GM12878 (cell line): ENCODE measurements around the gene PRDX3. TPM values are rescaled to one million over a fixed set of nuclear protein-coding genes. Genes with fewer than 3 reads are reported as not detected.
A peak's percentile ranks its signal among the peaks of the same experiment; 100 is the strongest.

ENCODE experiments used
- ATAC-seq: fragments of 200-7000 bp; cut with Tn5 transposase; 3 replicates; pipeline ENCODE4 v1.9.1; 2020; ENCODE audit warnings: mild to moderate bottlenecking, moderate library complexity
- BruUV-seq: library from RNA; stranded (reverse); fragments of 400-500 nt; replicated peaks from 2 replicates; lab custom pipeline; 2021; lab: Mats Ljungman, UMichigan
- CTCF ChIA-PET: fragments of 300-600 bp; sonication (Branson Sonifier 250); formaldehyde crosslinking; extraction: SDS; loops from one replicate; lab custom pipeline; 2021; ENCODE audit warnings: inconsistent platforms; lab: Yijun Ruan, JAX
- POLR2A ChIA-PET: fragments of 350-600 bp; formaldehyde crosslinking; extraction: SDS; loops from one replicate; lab custom pipeline; 2021; ENCODE audit warnings: inconsistent platforms; lab: Charles Lee
- RAD21 ChIA-PET: fragments of 300-600 bp; sonication (Branson Sonifier 250); formaldehyde crosslinking; loops from one replicate; lab custom pipeline; 2023; ENCODE audit warnings: antibody characterized with exemption; ENCODE audit not compliant: unreplicated experiment; lab: Charles Lee
- SMC1A ChIA-PET: fragments of 300-600 bp; sonication (Branson Sonifier 250); formaldehyde crosslinking; loops from one replicate; lab custom pipeline; 2023; ENCODE audit not compliant: unreplicated experiment, uncharacterized antibody; lab: Charles Lee
- DNase-seq: peaks from one replicate; pipeline ENCODE4 v3.0.0-alpha.2; 2011; ENCODE audit warnings: low read depth, low spot score
- FAIRE-seq: peaks from 3 replicates; lab custom pipeline; 2011; peaks lifted over from hg19 to GRCh38; lab: Jason Lieb, UNC
- H2AFZ ChIP-seq: 2 replicates; pipeline ENCODE4 v1.6.0; 2011; ENCODE audit warnings: low read depth, low read length, control low read depth; ENCODE audit not compliant: control insufficient read depth
- H3K27ac ChIP-seq: 2 replicates; pipeline ENCODE4 v1.5.1; 2011; ENCODE audit warnings: control low read depth; ENCODE audit not compliant: control insufficient read depth, insufficient read depth
- H3K27me3 ChIP-seq, 2 experiments: replicated peaks in 1 of 2; 2 replicates each; pipeline versions ENCODE4 v1.6.0 to v1.6.1; 2011; ENCODE audit warnings: low read length in 1 of 2; ENCODE audit not compliant: control insufficient read depth in 2 of 2, insufficient read depth in 2 of 2
- H3K36me3 ChIP-seq, 2 experiments: 2 replicates each; pipeline ENCODE4 v1.5.1; 2011; ENCODE audit warnings: low read length in 1 of 2; ENCODE audit not compliant: control insufficient read depth in 2 of 2, insufficient read depth in 2 of 2
- H3K4me1 ChIP-seq: 2 replicates; pipeline ENCODE4 v1.6.1; 2011; ENCODE audit warnings: mild to moderate bottlenecking, low read length, moderate library complexity, mixed read lengths; ENCODE audit not compliant: control insufficient read depth, insufficient read depth
- H3K4me2 ChIP-seq: 2 replicates; pipeline ENCODE4 v1.6.0; 2011; ENCODE audit warnings: control low read depth; ENCODE audit not compliant: control insufficient read depth, insufficient read depth
- H3K4me3 ChIP-seq: fragments of 200-600 bp; sonication (generic); 2 replicates; pipeline ENCODE4 v1.5.1; 2016
- H3K79me2 ChIP-seq: 2 replicates; pipeline ENCODE4 v1.6.0; 2011; ENCODE audit warnings: low read length; ENCODE audit not compliant: control insufficient read depth, insufficient read depth
- H3K9ac ChIP-seq: 2 replicates; pipeline ENCODE4 v1.8.0; 2011; ENCODE audit warnings: low read length, control low read depth, mixed read lengths; ENCODE audit not compliant: control insufficient read depth, insufficient read depth
- H3K9me3 ChIP-seq: replicated peaks from 3 replicates; pipeline ENCODE4 v1.5.1; 2011; ENCODE audit warnings: mild to moderate bottlenecking, low read length; ENCODE audit not compliant: control insufficient read depth, insufficient read depth
- H4K20me1 ChIP-seq: 2 replicates; pipeline ENCODE4 v1.6.0; 2011; ENCODE audit not compliant: control insufficient read depth, insufficient read depth
- CBFB ChIP-seq: IDR thresholded peaks from 2 replicates; pipeline ENCODE4 v1.6.1; 2016; ENCODE audit warnings: antibody characterized with exemption, low read depth
- FOXM1 ChIP-seq: IDR thresholded peaks from 2 replicates; pipeline ENCODE4 v1.6.1; 2012; ENCODE audit warnings: low read depth, mild to moderate bottlenecking, inconsistent platforms, low read length, moderate library complexity
- MEF2A ChIP-seq: IDR thresholded peaks from 2 replicates; pipeline ENCODE4 v1.6.1; 2011; ENCODE audit warnings: low read depth, mild to moderate bottlenecking, low read length, moderate library complexity; ENCODE audit not compliant: insufficient read depth
- SMARCA5 ChIP-seq: fragments of 450-650 bp; IDR thresholded peaks from 2 replicates; pipeline ENCODE4 v1.6.1; 2017; ENCODE audit warnings: mild to moderate bottlenecking
- SUZ12 ChIP-seq: fragments of 200-600 bp; sonication (generic); IDR thresholded peaks from one replicate; pipeline ENCODE4 v1.6.1; 2018; ENCODE audit warnings: antibody characterized with exemption, mild to moderate bottlenecking; ENCODE audit not compliant: unreplicated experiment
- TCF7 ChIP-seq: IDR thresholded peaks from 2 replicates; pipeline ENCODE4 v1.6.1; 2014; ENCODE audit warnings: antibody characterized with exemption, borderline replicate concordance
- ZNF24 ChIP-seq: fragments of 450-650 bp; IDR thresholded peaks from 2 replicates; pipeline ENCODE4 v1.6.1; 2017; ENCODE audit warnings: antibody characterized with exemption, mild to moderate bottlenecking
- ZSCAN29 ChIP-seq: fragments of 450-650 bp; IDR thresholded peaks from 2 replicates; pipeline ENCODE4 v1.6.1; 2017; ENCODE audit warnings: mild to moderate bottlenecking, moderate library complexity
- WGBS: methylation state at CpG from one replicate; pipeline ENCODE4 v1.1.6; 2016; ENCODE audit warnings: low lambda C conversion rate; ENCODE audit not compliant: insufficient replicate concordance, insufficient coverage; ENCODE audit errors: missing lambda C conversion rate; 5-methylcytosine and 5-hydroxymethylcytosine counted together
- in situ Hi-C: fragments of 300-500 bp; cut with MboI; formaldehyde crosslinking; loops from 9 replicates; pipeline ENCODE4 v1.14.3; 2018; ENCODE audit warnings: mixed read lengths
- intact Hi-C: fragments of 100-400 bp; cut with micrococcal nuclease; formaldehyde crosslinking; loops from one replicate; pipeline ENCODE4 v1.14.2; 2022; ENCODE audit not compliant: unreplicated experiment
- polyA plus RNA-seq, 11 experiments: library from polyadenylated mRNA; depleted of rRNA in 4 of 11; unstranded in 6 of 11; stranded (reverse) in 5 of 11; fragments of >200 nt; fragmentation: Nextera tagmentation in 4 of 11; fragmentation: Illumina TruSeq in 1 of 11; extraction: Ambion mirVana in 4 of 11; extraction: Trizol in 1 of 11; gene quantifications; 1 replicate in 1 of 11; 2 replicates in 10 of 11; pipeline versions ENCODE4 v1.2.1 to v1.2.3, GENCODE V29; 2011 to 2016; ENCODE audit warnings: inconsistent platforms in 2 of 11, missing spikeins in 2 of 11, low read depth in 1 of 11
- total RNA-seq, 4 experiments: library from RNA; depleted of rRNA in 3 of 4; stranded (reverse); fragments of >200 nt in 3 of 4; fragmentation: Illumina TruSeq in 1 of 4; extraction: Trizol in 1 of 4; gene quantifications; 2 replicates each; pipeline versions ENCODE4 v1.2.1 to v1.2.3, GENCODE V29; 2013 to 2021
- TF ChIP-seq, protein P1 (sequence below): fragments of 450-650 bp; formaldehyde crosslinking; IDR thresholded peaks from 2 replicates; pipeline ENCODE4 v1.5.0; 2022; ENCODE audit warnings: mild to moderate bottlenecking, missing genetic modification characterization

PRDX3 gene
- total and polyA plus RNA-seq, 10 of the 15 experiments (the other 5 are each of a cell fraction or from before 2014, with no cell fraction given): 195 to 1,431 (median 398) TPM

DNA sequence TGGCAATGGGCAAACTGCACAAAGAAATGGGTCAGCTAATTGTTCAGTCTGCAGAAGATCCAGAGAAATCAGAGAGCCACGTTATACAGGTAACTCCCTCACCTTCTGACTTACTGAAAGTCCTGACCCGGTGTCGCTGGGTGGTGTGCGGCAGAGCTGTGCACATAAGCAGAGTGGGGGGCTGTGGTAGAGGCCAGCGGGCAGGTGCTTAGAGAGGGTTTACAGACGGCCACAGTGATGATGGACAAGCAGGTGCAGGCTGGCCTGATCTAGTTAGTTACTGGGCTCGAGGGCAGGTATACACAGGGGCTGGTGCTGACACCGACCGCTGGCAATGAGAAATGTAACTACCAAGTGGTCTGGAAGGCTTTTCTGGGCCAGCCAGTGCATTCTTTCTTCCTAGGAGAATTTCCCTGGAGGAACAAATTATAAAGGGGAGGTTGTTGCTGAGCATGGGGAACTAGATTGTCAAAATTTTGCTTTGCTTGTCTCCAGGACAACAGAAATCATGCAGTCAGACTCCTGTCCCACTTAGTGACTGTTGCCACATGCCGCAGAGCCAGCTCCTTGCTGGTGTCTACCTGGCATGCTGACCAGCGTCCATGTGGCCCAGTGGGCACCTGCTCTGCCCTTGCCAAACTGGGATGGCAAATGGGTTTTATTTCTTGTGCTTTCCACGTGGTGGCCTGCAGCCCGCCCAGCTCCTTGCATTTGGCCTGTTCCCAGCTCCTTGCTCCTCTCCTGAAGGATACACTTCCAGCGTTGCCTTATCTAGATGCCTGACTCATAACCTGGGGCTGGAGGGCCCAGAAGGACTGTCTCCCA is 45.9 kb downstream of the PRDX3 start:
- H3K36me3 ChIP-seq: peaks cover 0 to 5% of the 10 kb centered on the region in 2 experiments; a peak in 2 of 4 replicates

More for the DNA sequence above, 45.9 kb downstream of the PRDX3 start:
- Histone ChIP-seq H4K20me1 (no peaks in the 10 kb centered on the region), H2AFZ (no peak overlapping the region), H3K79me2 (no peaks in the 10 kb centered on the region), H3K4me2 (no peak overlapping the region), H3K27ac (peak overlapping the region; percentile 76; the same call in 1 of the 2 replicates), H3K9ac (no peak overlapping the region), H3K27me3 (no peaks in the 10 kb centered on the region), H3K4me3 (no peak overlapping the region), H3K9me3 (no peaks in the 10 kb centered on the region), H3K4me1 (peaks cover 14% of the 10 kb centered on the region)
- TF ChIP-seq, protein P1, sequence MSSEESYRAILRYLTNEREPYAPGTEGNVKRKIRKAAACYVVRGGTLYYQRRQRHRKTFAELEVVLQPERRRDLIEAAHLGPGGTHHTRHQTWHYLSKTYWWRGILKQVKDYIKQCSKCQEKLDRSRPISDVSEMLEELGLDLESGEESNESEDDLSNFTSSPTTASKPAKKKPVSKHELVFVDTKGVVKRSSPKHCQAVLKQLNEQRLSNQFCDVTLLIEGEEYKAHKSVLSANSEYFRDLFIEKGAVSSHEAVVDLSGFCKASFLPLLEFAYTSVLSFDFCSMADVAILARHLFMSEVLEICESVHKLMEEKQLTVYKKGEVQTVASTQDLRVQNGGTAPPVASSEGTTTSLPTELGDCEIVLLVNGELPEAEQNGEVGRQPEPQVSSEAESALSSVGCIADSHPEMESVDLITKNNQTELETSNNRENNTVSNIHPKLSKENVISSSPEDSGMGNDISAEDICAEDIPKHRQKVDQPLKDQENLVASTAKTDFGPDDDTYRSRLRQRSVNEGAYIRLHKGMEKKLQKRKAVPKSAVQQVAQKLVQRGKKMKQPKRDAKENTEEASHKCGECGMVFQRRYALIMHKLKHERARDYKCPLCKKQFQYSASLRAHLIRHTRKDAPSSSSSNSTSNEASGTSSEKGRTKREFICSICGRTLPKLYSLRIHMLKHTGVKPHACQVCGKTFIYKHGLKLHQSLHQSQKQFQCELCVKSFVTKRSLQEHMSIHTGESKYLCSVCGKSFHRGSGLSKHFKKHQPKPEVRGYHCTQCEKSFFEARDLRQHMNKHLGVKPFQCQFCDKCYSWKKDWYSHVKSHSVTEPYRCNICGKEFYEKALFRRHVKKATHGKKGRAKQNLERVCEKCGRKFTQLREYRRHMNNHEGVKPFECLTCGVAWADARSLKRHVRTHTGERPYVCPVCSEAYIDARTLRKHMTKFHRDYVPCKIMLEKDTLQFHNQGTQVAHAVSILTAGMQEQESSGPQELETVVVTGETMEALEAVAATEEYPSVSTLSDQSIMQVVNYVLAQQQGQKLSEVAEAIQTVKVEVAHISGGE: no peak
- TF ChIP-seq ZNF24 (no peak), ZSCAN29 (no peak), CBFB (no peak), MEF2A (no peak), FOXM1 (no peak), TCF7 (no peak), SUZ12 (no peak), SMARCA5 (no peak)
- ATAC-seq (no peak), FAIRE-seq (no peak), DNase-seq (no peak)
- over 99% methylated on average over 14 of the region's 14 CpGs for WGBS
- intact Hi-C loops (no loop called here), in situ Hi-C loops (no loop called here)
- ChIA-PET POLR2A (interaction anchor here (0.6 to 1.9 kb wide), 5 partner anchors 13 to 345 kb away, joined by 3 to 8 read pairs (median 4); partner anchors contain the start of gene DENND10), CTCF (interaction anchor here (0.6 to 1.6 kb wide), 2 partner anchors 14 to 74 kb away, joined by 4 to 5 read pairs; no protein-coding TSS in a partner anchor), SMC1A (interaction anchor here (0.8 to 2.4 kb wide), 5 partner anchors 17 to 79 kb away, joined by 3 to 10 read pairs (median 7); no protein-coding TSS in a partner anchor), RAD21 (interaction anchor here (0.9 to 1.7 kb wide), 6 partner anchors 13 to 66 kb away, joined by 3 to 13 read pairs (median 7); partner anchors contain the start of genes DENND10 and PRDX3)
- BruUV-seq: no TSS peak
